Endothelial cell of umbilical vein (primary cell): ENCODE results near the gene MBD5. TPM values are rescaled to one million over a fixed set of nuclear protein-coding genes. Genes with fewer than 3 reads are reported as not detected.

ENCODE experiments used
- BruUV-seq: library from RNA; stranded (reverse); fragments of 400-500 nt; replicated peaks from 2 replicates; lab custom pipeline; 2021; lab: Mats Ljungman, UMichigan
- CTCF ChIA-PET: fragments of 300-600, 350-600 bp; sonication (Branson Sonifier 250); formaldehyde crosslinking; loops from one replicate; lab custom pipeline; 2021; ENCODE audit warnings: antibody characterized with exemption, inconsistent platforms; lab: Charles Lee
- POLR2A ChIA-PET: fragments of 300-600, 350-600 bp; sonication (Branson Sonifier 250); formaldehyde crosslinking; loops from one replicate; lab custom pipeline; 2021; ENCODE audit warnings: antibody characterized with exemption, inconsistent platforms; lab: Charles Lee
- DNase-seq: peaks from one replicate; pipeline ENCODE4 v3.0.0-alpha.2; 2011; ENCODE audit warnings: low read depth, low spot score
- FAIRE-seq: peaks from 2 replicates; lab custom pipeline; 2011; peaks lifted over from hg19 to GRCh38; lab: Jason Lieb, UNC
- H2AFZ ChIP-seq: 2 replicates; pipeline ENCODE4 v1.6.0; 2012; ENCODE audit warnings: low read depth, low read length, control low read depth, inconsistent platforms
- H3K27ac ChIP-seq: 2 replicates; pipeline ENCODE4 v1.5.1; 2011; ENCODE audit warnings: low read depth, mild to moderate bottlenecking, control low read depth, low read length, moderate library complexity; ENCODE audit not compliant: insufficient read depth
- H3K27me3 ChIP-seq, 2 experiments: 2 replicates each; pipeline versions ENCODE4 v1.6.0 to v1.6.1; 2011; ENCODE audit warnings: low read length in 2 of 2, mixed read lengths in 1 of 2; ENCODE audit not compliant: control insufficient read depth in 2 of 2, insufficient read depth in 2 of 2
- H3K36me3 ChIP-seq, 2 experiments: 2 replicates in 1 of 2; 3 replicates in 1 of 2; pipeline ENCODE4 v1.5.1; 2011; ENCODE audit warnings: low read length in 2 of 2, mild to moderate bottlenecking in 1 of 2, moderate library complexity in 1 of 2; ENCODE audit not compliant: control insufficient read depth in 2 of 2, insufficient read depth in 2 of 2; ENCODE audit errors: extremely low read depth in 1 of 2
- H3K4me1 ChIP-seq: 3 replicates; pipeline ENCODE4 v1.5.1; 2011; ENCODE audit warnings: mild to moderate bottlenecking, low read length; ENCODE audit not compliant: control insufficient read depth, insufficient read depth; ENCODE audit errors: extremely low read depth
- H3K4me2 ChIP-seq: 2 replicates; pipeline ENCODE4 v1.6.1; 2011; ENCODE audit warnings: low read length, control low read depth, mixed read lengths; ENCODE audit not compliant: insufficient read depth
- H3K4me3 ChIP-seq, 3 experiments: fragments of 200-600 bp in 1 of 3; sonication (generic), shearing (Covaris generic) in 1 of 3; replicated peaks in 1 of 3; 2 replicates each; pipeline ENCODE4 v1.5.1; 2011 to 2016; ENCODE audit warnings: control low read depth in 3 of 3, low read length in 3 of 3, mild to moderate bottlenecking in 2 of 3, inconsistent platforms in 1 of 3, low read depth in 1 of 3, moderate library complexity in 1 of 3; ENCODE audit not compliant: insufficient read depth in 1 of 3
- H3K79me2 ChIP-seq: 2 replicates; pipeline ENCODE4 v1.6.0; 2012; ENCODE audit warnings: low read length, inconsistent platforms; ENCODE audit not compliant: control insufficient read depth, insufficient read depth
- H3K9ac ChIP-seq: replicated peaks from 2 replicates; pipeline ENCODE3; 2011; ENCODE audit warnings: low read length, control low read depth; ENCODE audit not compliant: insufficient read depth; ENCODE audit errors: extremely low read depth
- H3K9me1 ChIP-seq: replicated peaks from 3 replicates; pipeline ENCODE4 v1.6.0; 2011; ENCODE audit warnings: mild to moderate bottlenecking, low read length; ENCODE audit not compliant: control insufficient read depth, insufficient read depth; ENCODE audit errors: extremely low read depth
- H3K9me3 ChIP-seq: replicated peaks from 2 replicates; pipeline ENCODE4 v1.5.1; 2012; ENCODE audit warnings: low read length, inconsistent platforms; ENCODE audit not compliant: control insufficient read depth, insufficient read depth
- H4K20me1 ChIP-seq: replicated peaks from 2 replicates; pipeline ENCODE3; 2011; ENCODE audit warnings: mild to moderate bottlenecking, low read length; ENCODE audit not compliant: control insufficient read depth, insufficient read depth; ENCODE audit errors: extremely low read depth
- EZH2 ChIP-seq: IDR thresholded peaks from 2 replicates; pipeline ENCODE4 v1.6.1; 2012; ENCODE audit warnings: borderline replicate concordance, low read depth, mild to moderate bottlenecking, moderate library complexity, low read length, inconsistent platforms; ENCODE audit not compliant: severe bottlenecking
- FOS ChIP-seq: IDR thresholded peaks from 2 replicates; pipeline ENCODE4 v1.6.1; 2011; ENCODE audit warnings: mild to moderate bottlenecking, low read length, moderate library complexity, borderline replicate concordance; ENCODE audit not compliant: insufficient read depth
- GATA2 ChIP-seq: IDR thresholded peaks from 2 replicates; pipeline ENCODE4 v1.7.0; 2011; ENCODE audit warnings: low read depth, mild to moderate bottlenecking, moderate library complexity, mixed read lengths, low read length; ENCODE audit not compliant: insufficient read length, insufficient read depth
- JUN ChIP-seq: IDR thresholded peaks from 2 replicates; pipeline ENCODE4 v1.6.1; 2011; ENCODE audit warnings: borderline replicate concordance, low read depth; ENCODE audit not compliant: insufficient read length, insufficient read depth
- MYC ChIP-seq: IDR thresholded peaks from one replicate; pipeline ENCODE4 v1.6.1; 2011; ENCODE audit warnings: mild to moderate bottlenecking, low read depth, low read length
- POLR2A ChIP-seq: IDR thresholded peaks from 2 replicates; pipeline ENCODE4 v1.6.1; 2012; ENCODE audit warnings: low read depth, mild to moderate bottlenecking, control low read depth, low read length
- POLR2AphosphoS5 ChIP-seq: IDR thresholded peaks from 2 replicates; pipeline ENCODE4 v1.6.1; 2012; ENCODE audit warnings: low read depth, mild to moderate bottlenecking, control low read depth, low read length, moderate library complexity; ENCODE audit not compliant: insufficient read depth
- dilution Hi-C: fragments of 300-500 bp; cut with MboI; formaldehyde crosslinking; loops from one replicate; pipeline ENCODE4 v1.15.0; 2019; ENCODE audit warnings: low sequenced_read_pairs; ENCODE audit not compliant: extremely low pct_ligation_motif_present
- intact Hi-C: fragments of 100-400 bp; cut with micrococcal nuclease; formaldehyde crosslinking; loops from one replicate; pipeline ENCODE4 v1.10.0; 2022
- polyA plus RNA-seq, 4 experiments: library from polyadenylated mRNA; depleted of rRNA in 3 of 4; stranded (reverse) in 3 of 4; unstranded in 1 of 4; fragments of >200 nt; gene quantifications; 2 replicates each; pipeline versions ENCODE4 v1.2.1 to v1.2.3, GENCODE V29; 2011 to 2012; ENCODE audit warnings: missing spikeins in 1 of 4
- total RNA-seq: library from RNA; stranded (reverse); gene quantifications from 2 replicates; pipeline ENCODE4 v1.2.3, GENCODE V29; 2021
- TF ChIP-seq, protein P1 (sequence below), 2 donors: IDR thresholded peaks; 1 replicate in 1 of 2; 2 replicates in 1 of 2; pipeline ENCODE4 v1.5.1; 2011; ENCODE audit warnings: low read length in 2 of 2, mild to moderate bottlenecking in 2 of 2, moderate library complexity in 2 of 2, control low read depth in 1 of 2, inconsistent platforms in 1 of 2, low read depth in 1 of 2; ENCODE audit not compliant: insufficient read depth in 1 of 2; ENCODE audit errors: extremely low read depth in 1 of 2

MBD5 gene
- total and polyA plus RNA-seq, 2 donors (not counting 3 experiments of a cell fraction or from before 2014, with no cell fraction given) = 11.3 to 37.0 TPM

GRCh38 chr2:148027822-148028221 lies 6.9 kb downstream of the MBD5 start:
- no peaks in the 10 kb centered on the region for H3K9me1 ChIP-seq
- no TSS peak for BruUV-seq
- POLR2A ChIA-PET = interaction anchor here (0.6 kb wide), 1 partner anchor 24 kb away, joined by 11 read pairs; no protein-coding TSS in a partner anchor
- DNase-seq = no peak
- no peaks in the 10 kb centered on the region for H3K36me3 ChIP-seq
- H4K20me1 ChIP-seq = peaks cover 2% of the 10 kb centered on the region
- no peak overlapping the region for H2AFZ ChIP-seq
- TF ChIP-seq POLR2A (no peak), POLR2AphosphoS5 (no peak), EZH2 (no peak), JUN (no peak), GATA2 (no peak), MYC (no peak), FOS (no peak)
- TF ChIP-seq, protein P1, sequence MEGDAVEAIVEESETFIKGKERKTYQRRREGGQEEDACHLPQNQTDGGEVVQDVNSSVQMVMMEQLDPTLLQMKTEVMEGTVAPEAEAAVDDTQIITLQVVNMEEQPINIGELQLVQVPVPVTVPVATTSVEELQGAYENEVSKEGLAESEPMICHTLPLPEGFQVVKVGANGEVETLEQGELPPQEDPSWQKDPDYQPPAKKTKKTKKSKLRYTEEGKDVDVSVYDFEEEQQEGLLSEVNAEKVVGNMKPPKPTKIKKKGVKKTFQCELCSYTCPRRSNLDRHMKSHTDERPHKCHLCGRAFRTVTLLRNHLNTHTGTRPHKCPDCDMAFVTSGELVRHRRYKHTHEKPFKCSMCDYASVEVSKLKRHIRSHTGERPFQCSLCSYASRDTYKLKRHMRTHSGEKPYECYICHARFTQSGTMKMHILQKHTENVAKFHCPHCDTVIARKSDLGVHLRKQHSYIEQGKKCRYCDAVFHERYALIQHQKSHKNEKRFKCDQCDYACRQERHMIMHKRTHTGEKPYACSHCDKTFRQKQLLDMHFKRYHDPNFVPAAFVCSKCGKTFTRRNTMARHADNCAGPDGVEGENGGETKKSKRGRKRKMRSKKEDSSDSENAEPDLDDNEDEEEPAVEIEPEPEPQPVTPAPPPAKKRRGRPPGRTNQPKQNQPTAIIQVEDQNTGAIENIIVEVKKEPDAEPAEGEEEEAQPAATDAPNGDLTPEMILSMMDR (IDR thresholded peaks at IDR 0.05; ENCODE audit: extremely low read depth in 1 of 2, insufficient read depth in 1 of 2, low read depth in 1 of 2, low read length in 2 of 2) = no peak
- H3K79me2 ChIP-seq = peaks cover 35% of the 10 kb centered on the region
- H3K9ac ChIP-seq = no peak overlapping the region
- CTCF ChIA-PET = no interaction called here
- no peaks in the 10 kb centered on the region for H3K27me3 ChIP-seq
- peaks cover 10% of the 10 kb centered on the region for H3K4me1 ChIP-seq
- no peak for FAIRE-seq
- dilution Hi-C loops = no loop called here
- no peak overlapping the region for H3K27ac ChIP-seq
- no peak overlapping the region for H3K4me2 ChIP-seq
- intact Hi-C loops = no loop called here
- no peak overlapping the region for H3K4me3 ChIP-seq
- no peaks in the 10 kb centered on the region for H3K9me3 ChIP-seq
